Measurements from ENCODE around the gene ANKRD34A.

DNA sequence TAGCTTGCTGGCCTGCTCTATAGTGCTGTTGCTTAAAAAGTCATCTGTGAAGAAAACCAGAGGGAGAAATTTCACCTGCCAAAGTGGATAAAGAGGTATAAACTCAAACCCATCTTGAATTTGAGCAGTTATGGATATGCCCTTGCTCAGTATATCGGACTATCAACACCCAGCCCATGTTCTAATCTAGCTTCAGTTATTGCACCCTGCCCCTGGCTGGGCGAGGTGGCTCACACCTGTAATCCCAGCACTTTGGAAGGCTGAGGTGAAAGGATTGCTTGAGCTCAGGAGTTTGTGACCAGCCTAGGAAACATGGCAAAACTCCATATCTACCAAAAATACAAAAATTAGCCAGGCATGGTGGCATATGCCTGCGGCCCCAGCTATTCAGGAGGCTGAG lies 19.8 kb downstream of the ANKRD34A start:
- TF ChIP-seq, protein P1, sequence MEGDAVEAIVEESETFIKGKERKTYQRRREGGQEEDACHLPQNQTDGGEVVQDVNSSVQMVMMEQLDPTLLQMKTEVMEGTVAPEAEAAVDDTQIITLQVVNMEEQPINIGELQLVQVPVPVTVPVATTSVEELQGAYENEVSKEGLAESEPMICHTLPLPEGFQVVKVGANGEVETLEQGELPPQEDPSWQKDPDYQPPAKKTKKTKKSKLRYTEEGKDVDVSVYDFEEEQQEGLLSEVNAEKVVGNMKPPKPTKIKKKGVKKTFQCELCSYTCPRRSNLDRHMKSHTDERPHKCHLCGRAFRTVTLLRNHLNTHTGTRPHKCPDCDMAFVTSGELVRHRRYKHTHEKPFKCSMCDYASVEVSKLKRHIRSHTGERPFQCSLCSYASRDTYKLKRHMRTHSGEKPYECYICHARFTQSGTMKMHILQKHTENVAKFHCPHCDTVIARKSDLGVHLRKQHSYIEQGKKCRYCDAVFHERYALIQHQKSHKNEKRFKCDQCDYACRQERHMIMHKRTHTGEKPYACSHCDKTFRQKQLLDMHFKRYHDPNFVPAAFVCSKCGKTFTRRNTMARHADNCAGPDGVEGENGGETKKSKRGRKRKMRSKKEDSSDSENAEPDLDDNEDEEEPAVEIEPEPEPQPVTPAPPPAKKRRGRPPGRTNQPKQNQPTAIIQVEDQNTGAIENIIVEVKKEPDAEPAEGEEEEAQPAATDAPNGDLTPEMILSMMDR (IDR thresholded peaks at IDR 0.05) = no peak
- no peak for TF ChIP-seq POLR2A (IDR thresholded peaks at IDR 0.05)

All from tibial nerve (tissue), 3 donors.